ENCODE results near the gene TNFRSF4. TPM values are rescaled to one million over a fixed set of nuclear protein-coding genes. Genes with fewer than 3 reads are reported as not detected.

TNFRSF4 gene
- total and polyA plus RNA-seq, 10 of the 15 experiments (the other 5 are each of a cell fraction or from before 2014, with no cell fraction given): 0.05 to 7.3 (median 2.5) TPM; not detected in 1

GRCh38 chr1:1175221-1176062 is 38.5 kb downstream of the TNFRSF4 start:
- H2AFZ ChIP-seq (ENCODE audit: control insufficient read depth, low read depth, low read length): no peak overlapping the region
- no peaks in the 10 kb centered on the region for H3K79me2 ChIP-seq (ENCODE audit: control insufficient read depth, insufficient read depth, low read length)
- ChIA-PET CTCF (no interaction called here), RAD21 (ENCODE audit: unreplicated experiment) (interaction anchor here (1.4 kb wide), 1 partner anchor 53 kb away, joined by 4 read pairs; no protein-coding TSS in a partner anchor), SMC1A (ENCODE audit: uncharacterized antibody, unreplicated experiment) (no interaction called here), POLR2A (no interaction called here)
- no peak overlapping the region for H3K9ac ChIP-seq (ENCODE audit: control insufficient read depth, insufficient read depth, low read length)
- no peak for FAIRE-seq
- H3K4me2 ChIP-seq (ENCODE audit: control insufficient read depth, insufficient read depth): no peak overlapping the region
- in situ Hi-C loops (cut with MboI): no loop called here
- TF ChIP-seq DPF2 (IDR thresholded peaks at IDR 0.05) (no peak), HDAC6 (IDR thresholded peaks at IDR 0.05; ENCODE audit: unreplicated experiment) (no peak), RCOR1 (conservative IDR thresholded peaks at IDR 0.05; ENCODE audit: low read depth, low read length) (no peak), ZNF217 (IDR thresholded peaks at IDR 0.05) (no peak), BCL11A (IDR thresholded peaks at IDR 0.05; ENCODE audit: low read depth, low read length) (no peak), USF2 (IDR thresholded peaks at IDR 0.05; ENCODE audit: borderline replicate concordance, low read depth, low read length) (no peak), EZH2 (IDR thresholded peaks at IDR 0.05; ENCODE audit: borderline replicate concordance, control insufficient read depth, low read depth, low read length) (no peak), NFIC (IDR thresholded peaks at IDR 0.05; ENCODE audit: low read depth, low read length) (no peak), NRF1 (conservative IDR thresholded peaks at IDR 0.05; ENCODE audit: low read depth, low read length) (no peak)
- H3K27me3 ChIP-seq (replicated peaks in 1 of 2; ENCODE audit: control insufficient read depth in 2 of 2, insufficient read depth in 2 of 2, low read length in 1 of 2): no peaks in the 10 kb centered on the region; a peak in 2 of 4 replicates
- DNase-seq (ENCODE audit: low read depth, low spot score): no peak
- H3K4me1 ChIP-seq (ENCODE audit: control insufficient read depth, insufficient read depth, low read length): peaks cover 16% of the 10 kb centered on the region
- no peaks in the 10 kb centered on the region for H4K20me1 ChIP-seq (ENCODE audit: control insufficient read depth, insufficient read depth)
- BruUV-seq (replicated peaks): no TSS peak
- WGBS (ENCODE audit: insufficient coverage, insufficient replicate concordance, low lambda C conversion rate, missing lambda C conversion rate): 55% methylated on average over 27 of the region's 29 CpGs
- H3K36me3 ChIP-seq (ENCODE audit: control insufficient read depth in 2 of 2, insufficient read depth in 2 of 2, low read length in 1 of 2): no peaks in the 10 kb centered on the region
- no peaks in the 10 kb centered on the region; the same call in 2 of the 3 replicates for H3K9me3 ChIP-seq (replicated peaks; ENCODE audit: control insufficient read depth, insufficient read depth, low read length)
- no peak overlapping the region for H3K27ac ChIP-seq (ENCODE audit: control insufficient read depth, insufficient read depth)
- no peak for ATAC-seq
- intact Hi-C loops (cut with micrococcal nuclease; ENCODE audit: unreplicated experiment): no loop called here
- no peak overlapping the region for H3K4me3 ChIP-seq
